GM12892 (cell line): Measurements from ENCODE around the gene CTNND2.

Source experiments
- POLR2AphosphoS5 ChIP-seq: IDR thresholded peaks from 2 replicates; pipeline ENCODE4 v1.6.1; 2011; ENCODE audit warnings: low read depth, low read length, control low read depth
- TAF1 ChIP-seq: IDR thresholded peaks from 2 replicates; pipeline ENCODE4 v1.6.1; 2011; ENCODE audit warnings: low read depth, mild to moderate bottlenecking, control low read depth, low read length, borderline replicate concordance

DNA sequence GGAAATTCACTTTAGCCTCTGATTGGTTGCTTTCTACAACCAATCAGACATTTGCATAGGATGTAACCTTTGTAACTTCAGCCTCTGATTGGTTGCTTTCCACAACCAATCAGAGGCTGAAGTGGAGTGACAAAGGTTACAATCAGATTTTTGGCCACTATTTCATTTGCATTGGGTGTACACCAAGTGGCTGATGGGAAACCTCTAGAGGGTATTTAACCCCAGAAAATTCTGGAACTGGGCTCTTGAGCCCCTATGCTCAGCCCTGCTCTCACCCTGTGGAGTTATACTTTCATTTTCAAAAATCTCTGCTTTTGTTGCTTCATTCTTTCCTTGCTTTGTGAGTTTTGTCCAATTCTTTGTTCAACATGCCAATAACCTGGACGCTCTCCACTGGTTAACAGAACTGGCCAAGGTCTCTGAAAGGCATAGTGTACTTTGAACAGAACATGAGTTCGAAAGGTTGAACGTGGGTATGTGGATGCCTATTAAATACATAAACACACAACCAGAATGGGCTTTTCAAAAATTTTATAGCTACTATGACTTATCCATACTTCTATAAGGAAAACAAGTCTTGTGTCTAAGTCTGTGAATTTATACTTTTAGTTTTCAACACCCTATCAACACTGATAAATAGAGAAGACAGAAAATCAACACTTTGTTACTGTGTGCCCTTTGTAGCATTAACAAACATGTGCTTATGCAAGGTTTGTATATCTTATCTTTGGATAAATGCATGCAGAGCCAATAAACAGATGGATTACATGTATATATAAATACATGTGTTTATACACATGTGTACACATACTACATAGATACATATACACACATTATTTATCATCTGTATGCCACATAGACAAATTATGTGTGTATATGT, 568.1 kb downstream of the CTNND2 start:
- TF ChIP-seq TAF1 (no peak), POLR2AphosphoS5 (no peak)
